GM18507 (cell line): ENCODE results near the gene KITLG.
"Not testable (repeated sequence)": the region's sequence is repeated elsewhere in the genome, so short reads cannot be mapped to it uniquely, and the experiment has no call there.

ENCODE experiments used
- DNase-seq: peaks from one replicate; pipeline ENCODE4 v3.0.0; 2011; ENCODE audit warnings: low read depth; ENCODE audit not compliant: insufficient read length; ENCODE audit errors: extremely low spot score
- FAIRE-seq: peaks from 2 replicates; lab custom pipeline; 2011; peaks lifted over from hg19 to GRCh38; lab: Jason Lieb, UNC

KITLG gene

GRCh38 chr12:88503281-88503703, 77.0 kb downstream of the KITLG start:
- FAIRE-seq = no peak
- no peak for DNase-seq

DNA sequence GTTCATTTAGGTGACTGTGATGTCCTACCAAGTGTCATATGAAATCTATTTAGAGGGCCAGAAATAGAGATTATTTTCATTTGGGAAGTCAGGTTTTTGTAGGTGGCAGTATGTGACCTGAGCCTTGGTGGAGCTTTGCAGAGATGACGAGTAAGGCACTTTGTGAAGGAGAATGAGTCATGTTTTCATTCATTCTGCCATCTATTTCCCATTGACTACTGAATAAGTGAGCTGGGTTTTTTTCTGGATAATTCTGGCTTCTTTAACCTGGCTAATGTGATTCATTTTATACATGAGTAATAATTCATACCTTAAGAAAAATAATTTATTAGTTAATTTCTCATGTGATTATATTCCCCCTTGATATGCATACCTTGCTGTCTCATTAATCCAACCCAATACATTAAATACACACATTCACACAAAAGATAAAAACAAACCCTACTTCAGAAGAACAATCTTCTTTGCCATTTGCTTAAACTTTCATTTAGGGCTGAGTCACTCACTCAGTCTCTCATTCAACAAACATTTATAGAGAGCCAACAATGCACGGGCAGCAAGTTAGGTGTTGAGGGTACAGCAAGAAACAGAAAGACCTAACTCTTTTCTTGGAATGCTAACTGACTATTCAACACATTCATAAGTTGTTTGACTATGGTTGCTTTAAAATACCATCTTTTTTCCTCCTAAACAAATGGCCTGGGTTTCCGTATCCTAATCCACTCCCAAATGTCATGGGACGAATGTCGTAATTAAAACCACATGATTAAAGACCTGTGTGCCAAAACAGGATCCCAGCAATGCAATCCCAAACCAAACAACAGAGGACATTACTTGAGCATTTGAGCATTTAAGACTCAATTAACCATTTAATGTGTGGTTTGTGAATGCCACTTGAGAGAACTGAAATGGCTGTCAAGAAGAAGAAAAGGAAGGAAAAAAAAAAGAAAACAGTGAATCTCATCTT, 78.0 kb downstream of the KITLG start:
- DNase-seq (no peak), FAIRE-seq (no peak)

GRCh38 chr12:88496891-88497371, 83.3 kb downstream of the KITLG start:
- no peak for DNase-seq
- no peak for FAIRE-seq

GRCh38 chr12:88496429-88496828, 83.8 kb downstream of the KITLG start:
- FAIRE-seq = no peak
- DNase-seq = no peak

DNA sequence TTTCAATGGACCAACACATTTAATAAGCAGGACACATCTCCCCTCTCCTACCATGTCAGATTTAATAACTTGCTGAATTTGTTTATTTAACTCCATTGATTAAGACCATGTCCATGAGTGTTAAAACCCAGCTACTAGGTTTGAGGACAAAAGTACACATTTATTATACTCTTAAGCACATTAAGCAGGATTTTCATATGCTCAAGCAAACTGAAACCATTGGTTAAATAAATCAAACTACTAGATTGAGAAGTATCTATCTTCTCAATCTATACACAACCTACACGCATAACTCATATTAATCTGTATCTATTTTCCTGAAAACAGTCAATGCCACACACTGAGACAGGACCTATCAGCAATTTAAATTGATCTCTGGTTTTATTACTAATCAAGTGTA, 85.2 kb downstream of the KITLG start:
- no peak for DNase-seq
- no peak for FAIRE-seq

GRCh38 chr12:88494520-88494919, 85.8 kb downstream of the KITLG start:
- DNase-seq (no peak), FAIRE-seq (no peak)

- DNase-seq = no peak
- no peak for FAIRE-seq
These were observed 86.6 kb downstream of the KITLG start for GRCh38 chr12:88493636-88494035.

GRCh38 chr12:88490425-88490824, 89.8 kb downstream of the KITLG start:
- DNase-seq (no peak), FAIRE-seq (no peak)

- FAIRE-seq (no peak), DNase-seq (no peak)
These were observed 107.5 kb downstream of the KITLG start for GRCh38 chr12:88472775-88473174.

DNA sequence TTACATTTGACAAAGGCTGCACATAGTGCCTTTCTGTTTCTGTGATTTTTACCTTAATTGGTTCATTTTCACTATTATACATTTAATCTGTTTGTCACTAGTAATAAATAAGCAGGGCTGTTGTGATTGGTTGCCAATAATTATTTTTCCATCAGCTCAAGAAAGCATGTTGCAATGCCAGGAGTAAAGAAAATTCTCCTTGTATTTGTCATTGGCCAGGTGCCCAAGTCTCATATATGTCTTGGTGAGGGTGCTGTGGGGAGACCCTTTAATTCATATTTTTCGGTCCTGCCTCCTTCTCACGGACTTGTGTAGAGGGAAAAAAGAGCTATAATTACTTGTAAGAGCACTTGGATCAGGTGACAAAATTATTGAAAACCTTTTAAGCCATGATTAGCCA, 108.0 kb downstream of the KITLG start:
- no peak for FAIRE-seq
- DNase-seq = no peak

DNA sequence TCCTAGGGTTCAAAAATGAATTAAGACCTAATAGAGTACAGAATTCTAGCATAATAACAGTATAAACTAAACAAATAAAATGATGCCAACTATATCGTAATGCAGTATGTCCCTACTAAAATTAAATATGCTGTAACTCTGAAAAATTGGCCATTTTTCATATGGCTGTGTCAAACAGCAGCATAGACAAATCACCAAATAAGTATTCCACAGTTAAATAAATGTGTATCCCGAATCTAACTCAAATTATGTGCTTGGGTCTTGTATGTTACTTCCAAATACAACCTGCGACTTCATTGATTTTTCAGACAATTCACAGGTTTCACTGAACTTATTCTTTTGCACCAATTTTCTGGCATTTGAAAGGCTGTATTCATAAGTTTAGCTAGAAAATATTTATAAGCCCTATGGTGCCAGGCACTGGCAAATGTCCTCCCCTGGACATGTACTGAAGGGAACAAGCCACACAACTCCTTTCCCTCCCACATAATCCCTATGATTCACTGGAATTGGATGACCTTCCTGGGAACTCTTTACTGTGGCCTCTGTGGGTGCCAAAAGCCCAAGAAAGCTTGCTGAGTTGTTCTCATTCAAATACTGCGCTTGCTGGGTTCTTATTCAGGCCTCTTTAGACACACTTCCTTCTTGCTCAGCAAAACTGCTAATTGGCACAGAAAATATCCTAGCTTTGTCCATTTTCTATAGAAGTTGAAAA, 108.8 kb downstream of the KITLG start:
- DNase-seq (no peak), FAIRE-seq (no peak)

- no peak for FAIRE-seq
- DNase-seq = no peak
These were observed 111.1 kb downstream of the KITLG start for GRCh38 chr12:88469154-88469553.

DNA sequence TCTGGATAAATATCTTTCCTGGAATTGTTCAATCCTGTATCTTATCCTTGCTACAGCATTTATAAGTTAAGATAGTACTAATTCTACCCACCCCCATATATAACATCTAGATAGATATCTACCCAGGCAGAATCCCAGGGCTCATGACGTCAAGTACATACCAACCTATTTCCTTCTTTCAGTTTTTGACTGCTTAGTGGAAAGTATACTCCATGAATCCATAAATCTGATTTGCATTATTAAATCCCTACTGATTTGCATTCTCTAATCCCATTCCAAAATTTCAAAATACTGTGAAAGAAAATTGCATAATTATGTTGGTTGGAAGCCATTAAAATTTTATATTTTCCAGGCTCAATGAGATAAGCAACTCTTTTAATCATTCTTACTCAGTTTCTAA, 111.7 kb downstream of the KITLG start:
- DNase-seq (no peak), FAIRE-seq (no peak)

- not testable (repeated sequence) for FAIRE-seq, DNase-seq
These were observed 113.6 kb downstream of the KITLG start for GRCh38 chr12:88466708-88467107.

DNA sequence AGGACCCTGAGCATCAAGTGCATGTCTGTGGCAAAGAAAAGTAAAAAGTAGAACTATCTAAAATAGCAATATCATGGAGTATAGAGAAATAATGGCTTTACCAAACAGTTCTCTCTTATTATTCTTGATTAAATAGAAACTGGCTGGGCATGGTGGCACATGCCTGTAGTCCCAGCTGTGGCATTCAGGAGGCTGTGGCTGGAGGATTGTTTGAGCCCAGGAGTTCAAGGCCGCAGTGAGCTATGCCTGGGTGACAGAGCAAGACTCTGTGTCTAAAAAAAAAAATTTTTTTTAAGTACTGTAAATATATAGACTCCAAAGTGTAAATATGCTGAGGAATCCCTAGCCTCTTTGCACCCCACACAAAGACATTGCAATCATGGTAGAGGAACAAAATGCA, 121.9 kb downstream of the KITLG start:
- DNase-seq (no peak), FAIRE-seq (no peak)

GRCh38 chr12:88453323-88453722, 126.9 kb downstream of the KITLG start:
- DNase-seq = no peak
- FAIRE-seq = no peak

- DNase-seq (no peak), FAIRE-seq (no peak)
These were observed 129.1 kb downstream of the KITLG start for GRCh38 chr12:88451205-88451604.

DNA sequence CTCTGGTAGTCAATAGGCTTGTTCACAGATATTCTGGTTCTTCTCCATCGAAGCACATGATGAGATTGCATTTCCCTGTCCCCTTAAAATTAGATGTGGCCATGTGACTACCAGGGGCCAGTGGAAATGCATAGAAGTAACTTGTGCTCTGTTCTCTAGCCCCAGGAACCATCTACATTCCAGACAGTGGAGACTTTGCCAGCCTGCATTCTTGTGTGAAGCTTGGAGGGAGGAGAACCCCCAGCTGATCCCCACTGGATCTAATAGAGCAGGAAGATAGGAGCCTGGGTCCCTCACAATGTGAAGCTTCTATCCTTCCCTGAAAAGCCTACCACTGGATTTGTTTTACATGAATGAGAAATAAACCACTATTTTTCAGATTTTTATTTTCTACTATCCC, 130.1 kb downstream of the KITLG start:
- DNase-seq = no peak
- FAIRE-seq = no peak

DNA sequence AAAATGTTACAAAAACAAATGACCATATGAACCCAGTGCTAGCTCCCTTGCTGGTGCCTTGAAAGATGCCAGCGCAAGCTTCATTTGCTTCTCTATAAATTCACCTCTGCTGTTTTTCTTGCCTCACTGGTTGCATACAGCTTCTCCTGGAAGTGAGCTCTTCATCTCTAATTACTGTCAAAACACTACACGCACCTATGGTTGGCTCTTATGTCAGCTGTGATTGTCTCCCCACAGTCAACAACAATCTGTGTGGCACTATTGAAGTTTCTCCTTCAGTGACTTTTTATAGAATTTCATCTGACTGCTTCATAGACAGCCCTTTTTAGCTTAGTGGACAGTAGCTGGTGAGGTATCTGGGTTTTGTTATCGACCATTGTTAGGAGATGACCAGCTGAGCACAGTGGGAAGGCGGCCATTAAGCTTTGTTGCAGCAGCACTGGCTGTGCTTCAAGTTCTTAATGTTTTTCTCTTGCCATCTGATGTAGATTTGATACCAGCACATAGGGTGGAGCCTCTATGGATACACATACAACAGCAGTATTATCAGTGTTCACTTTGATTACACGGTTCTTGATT, 131.8 kb downstream of the KITLG start:
- no peak for FAIRE-seq
- no peak for DNase-seq

DNA sequence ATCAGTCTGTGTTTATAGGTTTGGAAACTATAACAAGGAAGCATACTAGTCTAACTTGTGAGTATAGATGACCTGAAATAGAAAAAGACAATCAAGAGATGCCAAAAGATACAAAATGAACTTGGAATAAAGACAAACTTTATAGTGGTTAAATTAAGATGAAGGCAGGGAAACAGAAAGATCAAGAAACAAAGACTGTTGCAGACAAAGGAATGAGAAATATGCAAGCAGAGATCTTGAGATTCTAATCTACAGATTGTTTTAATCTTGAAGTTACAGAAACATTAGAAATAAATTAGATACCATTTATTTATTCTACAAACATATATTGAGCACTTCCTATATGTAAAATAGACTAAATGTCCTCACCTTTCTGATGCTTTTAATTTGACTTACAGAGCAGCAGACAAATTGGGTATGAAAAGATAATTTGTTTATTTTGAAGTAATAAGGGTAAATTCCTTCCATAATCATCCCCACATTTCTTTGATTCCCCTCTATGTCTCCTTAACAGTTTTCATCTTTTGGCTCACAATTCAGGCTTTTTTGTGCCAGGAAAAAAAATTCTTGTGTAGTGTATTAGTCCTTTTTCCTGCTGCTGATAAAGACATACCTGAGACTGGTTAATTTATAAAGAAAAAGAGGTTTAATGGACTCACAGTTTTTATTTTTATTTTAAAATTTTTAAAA, 134.4 kb downstream of the KITLG start:
- no peak for FAIRE-seq
- DNase-seq = no peak
